OCI-LY7 (cell line): ENCODE data around the gene TAF10. TPM values are rescaled to one million over a fixed set of nuclear protein-coding genes. Genes with fewer than 3 reads are reported as not detected.

Source experiments
- BruUV-seq: library from RNA; stranded (reverse); fragments of 400-500 nt; replicated peaks from 2 replicates; lab custom pipeline; 2021; lab: Mats Ljungman, UMichigan
- CTCF ChIA-PET: fragments of 300-600 bp; sonication (Branson Sonifier 250); formaldehyde crosslinking; loops from one replicate; lab custom pipeline; 2022; ENCODE audit warnings: antibody characterized with exemption; ENCODE audit not compliant: unreplicated experiment; lab: Charles Lee
- POLR2A ChIA-PET: fragments of 300-600 bp; sonication (Branson Sonifier 250); formaldehyde crosslinking; loops from one replicate; lab custom pipeline; 2022; ENCODE audit warnings: antibody characterized with exemption; lab: Charles Lee
- DNase-seq: peaks from one replicate; pipeline ENCODE4 v3.0.0-alpha.2; 2015; ENCODE audit warnings: low spot score
- H2AFZ ChIP-seq: fragments of 200-600 bp; sonication (generic), shearing (Covaris generic); 2 replicates; pipeline ENCODE4 v1.6.1; 2014; ENCODE audit warnings: mild to moderate bottlenecking, antibody characterized with exemption, low read length, moderate library complexity
- H3K27ac ChIP-seq: fragments of 200-600 bp; sonication (generic); 2 replicates; pipeline ENCODE4 v1.5.1; 2014; ENCODE audit warnings: mixed run types, low read depth, mild to moderate bottlenecking, moderate library complexity, low read length, inconsistent platforms; ENCODE audit not compliant: poor library complexity, severe bottlenecking
- H3K36me3 ChIP-seq: fragments of 200-600 bp; sonication (generic); 2 replicates; pipeline ENCODE4 v1.6.1; 2014; ENCODE audit warnings: mild to moderate bottlenecking, antibody characterized with exemption, low read length, moderate library complexity, mixed read lengths; ENCODE audit not compliant: insufficient read depth
- H3K4me1 ChIP-seq: fragments of 200-600 bp; sonication (generic); 2 replicates; pipeline ENCODE4 v1.5.1; 2014; ENCODE audit warnings: mild to moderate bottlenecking, low read length; ENCODE audit not compliant: insufficient read depth, poor library complexity, severe bottlenecking
- H3K4me2 ChIP-seq: fragments of 200-600 bp; sonication (generic); 2 replicates; pipeline ENCODE4 v1.6.1; 2014; ENCODE audit warnings: mild to moderate bottlenecking, low read length
- H3K4me3 ChIP-seq: fragments of 200-600 bp; sonication (generic); 2 replicates; pipeline ENCODE4 v1.5.1; 2014; ENCODE audit warnings: mild to moderate bottlenecking, low read depth, low read length; ENCODE audit not compliant: poor library complexity, severe bottlenecking
- H3K79me2 ChIP-seq: fragments of 200-600 bp; sonication (generic); 2 replicates; pipeline ENCODE4 v1.6.1; 2016; ENCODE audit warnings: low read depth, mild to moderate bottlenecking, low read length, moderate library complexity, mixed read lengths; ENCODE audit not compliant: insufficient read depth
- H3K9me2 ChIP-seq: fragments of 200-600 bp; sonication (generic); 2 replicates; pipeline ENCODE4 v1.6.1; 2016; ENCODE audit warnings: mild to moderate bottlenecking, low read length, mixed read lengths; ENCODE audit not compliant: insufficient read depth
- H3K9me3 ChIP-seq: fragments of 200-600 bp; sonication (generic); 2 replicates; pipeline ENCODE4 v1.6.1; 2014; ENCODE audit warnings: mild to moderate bottlenecking, mixed run types, low read length, mixed read lengths
- H4K20me1 ChIP-seq: fragments of 200-600 bp; sonication (generic); 2 replicates; pipeline ENCODE4 v1.6.1; 2014; ENCODE audit warnings: mild to moderate bottlenecking, antibody characterized with exemption, low read length, moderate library complexity, mixed read lengths; ENCODE audit not compliant: insufficient read depth
- EZH2phosphoT487 ChIP-seq: fragments of 200-600 bp; sonication (generic); IDR thresholded peaks from 2 replicates; pipeline ENCODE4 v1.6.1; 2018; ENCODE audit warnings: low read depth, borderline replicate concordance, mild to moderate bottlenecking, mixed run types, antibody characterized with exemption, low read length, moderate library complexity, mixed read lengths
- intact Hi-C: fragments of 100-400 bp; cut with micrococcal nuclease; formaldehyde crosslinking; loops from one replicate; pipeline ENCODE4 v1.10.0; 2022; ENCODE audit not compliant: unreplicated experiment
- total RNA-seq, 2 experiments: library from RNA; depleted of rRNA in 1 of 2; stranded (reverse); fragments of >200 nt in 1 of 2; shearing (Covaris generic) in 1 of 2; gene quantifications; 2 replicates each; pipeline ENCODE4 v1.2.3, GENCODE V29; 2014 to 2022
- TF ChIP-seq, protein P1 (sequence below): fragments of 200-600 bp; sonication (generic); conservative IDR thresholded peaks from 2 replicates; pipeline ENCODE4 v1.5.1; 2014; ENCODE audit warnings: mild to moderate bottlenecking, antibody characterized with exemption, low read length, moderate library complexity, mixed read lengths

The TAF10 gene
- total RNA-seq, 2 experiments from 2014 or later = 117 to 146 TPM

DNA sequence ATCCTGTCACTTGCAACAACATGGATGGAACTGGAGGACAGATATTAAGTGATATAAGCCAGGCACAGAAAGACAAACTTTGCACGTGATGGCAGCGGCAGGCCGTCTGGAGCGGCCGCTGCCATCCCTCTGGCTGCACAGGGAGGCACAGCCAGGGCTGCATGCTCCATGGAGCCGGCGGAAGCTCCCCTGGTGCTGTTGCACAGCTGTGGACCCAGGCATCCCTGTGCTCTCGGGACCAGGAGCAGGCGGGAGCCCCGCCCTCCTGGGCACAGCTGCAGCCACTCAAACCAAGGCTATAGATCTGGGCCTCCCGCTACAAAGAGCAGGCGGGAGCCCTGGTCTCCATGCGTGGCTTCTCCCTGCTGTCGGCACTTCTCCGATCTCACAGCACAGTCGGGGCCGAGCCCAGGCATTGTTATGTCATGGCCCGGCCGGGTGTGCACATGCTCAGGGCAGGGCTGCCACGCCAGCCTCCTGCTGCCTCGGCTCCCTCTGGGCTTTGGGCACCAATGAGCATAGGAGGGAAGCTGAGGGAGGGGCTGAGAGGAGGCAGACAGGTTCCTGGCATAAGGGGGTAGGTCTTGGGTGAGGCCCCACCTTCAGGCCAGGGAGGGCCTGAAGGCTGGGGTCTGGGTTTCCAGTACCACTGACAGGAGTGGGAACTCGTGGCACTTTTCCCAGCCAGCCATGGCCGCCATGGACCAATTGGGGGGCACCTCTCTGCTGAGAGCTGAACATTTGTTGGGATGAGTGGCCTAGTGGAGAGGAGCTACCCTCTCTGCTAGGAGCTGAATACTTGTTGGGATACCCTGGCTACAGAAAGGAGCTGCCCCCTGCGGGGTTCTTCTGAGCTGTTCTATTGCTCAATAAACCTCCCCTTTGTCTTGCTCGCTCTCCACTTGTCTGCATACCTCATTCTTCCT lies 25.3 kb downstream of the TAF10 start:
- H3K27ac ChIP-seq = no peak overlapping the region
- ChIA-PET POLR2A (interaction anchor here (0.7 kb wide), 1 partner anchor 11 kb away, joined by 3 read pairs; no protein-coding TSS in a partner anchor), CTCF (no interaction called here)
- H3K9me3 ChIP-seq = peaks cover 23% of the 10 kb centered on the region; the same call in 1 of the 2 replicates
- DNase-seq = no peak
- BruUV-seq = no TSS peak
- no peaks in the 10 kb centered on the region for H3K79me2 ChIP-seq
- H3K4me3 ChIP-seq = no peak overlapping the region
- no peaks in the 10 kb centered on the region for H4K20me1 ChIP-seq
- no peak overlapping the region for H3K4me2 ChIP-seq
- no peaks in the 10 kb centered on the region for H3K9me2 ChIP-seq
- TF ChIP-seq, protein P1, sequence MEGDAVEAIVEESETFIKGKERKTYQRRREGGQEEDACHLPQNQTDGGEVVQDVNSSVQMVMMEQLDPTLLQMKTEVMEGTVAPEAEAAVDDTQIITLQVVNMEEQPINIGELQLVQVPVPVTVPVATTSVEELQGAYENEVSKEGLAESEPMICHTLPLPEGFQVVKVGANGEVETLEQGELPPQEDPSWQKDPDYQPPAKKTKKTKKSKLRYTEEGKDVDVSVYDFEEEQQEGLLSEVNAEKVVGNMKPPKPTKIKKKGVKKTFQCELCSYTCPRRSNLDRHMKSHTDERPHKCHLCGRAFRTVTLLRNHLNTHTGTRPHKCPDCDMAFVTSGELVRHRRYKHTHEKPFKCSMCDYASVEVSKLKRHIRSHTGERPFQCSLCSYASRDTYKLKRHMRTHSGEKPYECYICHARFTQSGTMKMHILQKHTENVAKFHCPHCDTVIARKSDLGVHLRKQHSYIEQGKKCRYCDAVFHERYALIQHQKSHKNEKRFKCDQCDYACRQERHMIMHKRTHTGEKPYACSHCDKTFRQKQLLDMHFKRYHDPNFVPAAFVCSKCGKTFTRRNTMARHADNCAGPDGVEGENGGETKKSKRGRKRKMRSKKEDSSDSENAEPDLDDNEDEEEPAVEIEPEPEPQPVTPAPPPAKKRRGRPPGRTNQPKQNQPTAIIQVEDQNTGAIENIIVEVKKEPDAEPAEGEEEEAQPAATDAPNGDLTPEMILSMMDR = no peak
- TF ChIP-seq EZH2phosphoT487 = no peak
- H2AFZ ChIP-seq = no peak overlapping the region
- H3K4me1 ChIP-seq = no peaks in the 10 kb centered on the region
- intact Hi-C loops = no loop called here
- peaks cover 8% of the 10 kb centered on the region for H3K36me3 ChIP-seq

DNA sequence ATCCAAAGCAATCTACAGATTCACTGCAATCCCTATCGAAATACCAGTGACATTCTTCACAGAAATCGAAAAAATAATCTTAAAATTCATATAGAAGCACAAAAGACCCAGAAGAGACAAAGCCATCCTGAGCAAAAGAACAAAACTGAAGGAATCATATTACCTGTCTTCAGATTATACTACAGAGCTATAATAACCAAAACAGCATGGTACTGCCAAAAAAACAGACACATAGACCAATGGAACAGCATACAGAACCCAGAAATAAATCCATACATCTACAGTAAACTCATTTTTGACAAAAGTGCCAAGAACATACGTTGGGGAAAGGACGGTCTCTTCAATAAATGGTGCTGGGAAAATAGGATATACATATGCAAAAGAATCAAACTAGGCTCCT lies 27.5 kb downstream of the TAF10 start:
- BruUV-seq = no TSS peak
- H3K27ac ChIP-seq = no peak overlapping the region
- no peaks in the 10 kb centered on the region; the same call in 1 of the 2 replicates for H3K36me3 ChIP-seq
- intact Hi-C loops = no loop called here
- CTCF ChIA-PET = no interaction called here
- no peak overlapping the region for H3K4me2 ChIP-seq
- H3K79me2 ChIP-seq = no peaks in the 10 kb centered on the region
- H3K9me2 ChIP-seq = no peaks in the 10 kb centered on the region
- no peaks in the 10 kb centered on the region for H3K4me1 ChIP-seq
- DNase-seq = no peak
- POLR2A ChIA-PET = no interaction called here
- TF ChIP-seq EZH2phosphoT487 = no peak
- TF ChIP-seq, protein P1 = no peak
- H3K9me3 ChIP-seq = peaks cover 23% of the 10 kb centered on the region; the same call in 1 of the 2 replicates
- H4K20me1 ChIP-seq = no peaks in the 10 kb centered on the region
- no peak overlapping the region for H2AFZ ChIP-seq
- no peak overlapping the region for H3K4me3 ChIP-seq

DNA sequence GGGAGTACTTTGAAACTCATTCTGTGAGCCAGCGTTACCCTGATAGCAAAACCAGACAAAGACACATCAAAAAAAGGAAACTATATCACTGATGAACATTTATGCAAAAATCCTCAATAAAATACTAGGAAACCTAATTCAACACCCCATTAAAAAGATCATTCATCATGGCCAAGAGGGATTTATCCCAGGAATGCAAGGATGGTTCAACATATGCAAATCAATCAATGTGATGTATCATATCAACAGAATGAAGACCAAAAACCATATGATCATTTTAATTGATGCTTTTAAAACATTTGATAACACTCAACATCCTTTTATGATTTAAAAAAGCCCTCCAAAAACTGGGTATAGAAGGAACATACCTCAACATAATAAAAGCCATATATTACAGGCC lies 28.4 kb downstream of the TAF10 start:
- DNase-seq = no peak
- Histone ChIP-seq H3K27ac (no peak overlapping the region), H3K9me3 (peaks cover 23% of the 10 kb centered on the region; the same call in 1 of the 2 replicates), H3K4me1 (no peaks in the 10 kb centered on the region), H2AFZ (no peak overlapping the region), H4K20me1 (no peaks in the 10 kb centered on the region), H3K4me2 (no peak overlapping the region), H3K9me2 (no peaks in the 10 kb centered on the region), H3K79me2 (no peaks in the 10 kb centered on the region), H3K36me3 (no peaks in the 10 kb centered on the region; the same call in 1 of the 2 replicates), H3K4me3 (no peak overlapping the region)
- TF ChIP-seq EZH2phosphoT487 = no peak
- TF ChIP-seq, protein P1 = no peak
- POLR2A ChIA-PET = no interaction called here
- CTCF ChIA-PET = no interaction called here
- BruUV-seq = no TSS peak
- intact Hi-C loops = no loop called here
